Transverse colon (tissue), 4 donors: ENCODE measurements around the gene DYNLRB2. TPM values are rescaled to one million over a fixed set of nuclear protein-coding genes. Genes with fewer than 3 reads are reported as not detected.

ENCODE experiments used
- DNase-seq: peaks from one replicate; pipeline ENCODE4 v3.0.0-alpha.2; 2019
- H3K27ac ChIP-seq, 4 donors: fragments of 200-600 bp; sonication (generic); 2 replicates each; pipeline ENCODE4 v1.5.1; 2016 to 2018; ENCODE audit warnings: inconsistent platforms in 4 of 4
- H3K27me3 ChIP-seq: fragments of 200-600 bp; sonication (generic); 2 replicates; pipeline ENCODE4 v1.5.1; 2017; ENCODE audit warnings: inconsistent platforms
- H3K36me3 ChIP-seq, 4 donors: fragments of 200-600 bp; sonication (generic); 2 replicates each; pipeline ENCODE4 v1.5.1; 2017 to 2019; ENCODE audit warnings: inconsistent platforms in 4 of 4
- H3K4me1 ChIP-seq, 4 donors: fragments of 200-600 bp; sonication (generic); 2 replicates each; pipeline ENCODE4 v1.5.1; 2017 to 2020; ENCODE audit warnings: inconsistent platforms in 4 of 4
- H3K4me3 ChIP-seq, 4 donors: fragments of 200-600 bp; sonication (generic); 1 replicate in 1 of 4; 2 replicates in 3 of 4; pipeline versions ENCODE4 v1.5.1 to v1.6.1; 2017 to 2019; ENCODE audit warnings: inconsistent platforms in 4 of 4
- H3K9me3 ChIP-seq, 2 donors: fragments of 200-600 bp; sonication (generic); 2 replicates each; pipeline ENCODE4 v1.5.1; 2017 to 2019; ENCODE audit warnings: inconsistent platforms in 2 of 2
- EP300 ChIP-seq: sonication (generic); formaldehyde crosslinking; IDR thresholded peaks from one replicate; pipeline ENCODE4 v1.6.1; 2017; ENCODE audit warnings: antibody characterized with exemption, low read depth
- POLR2A ChIP-seq: fragments of 450-650 bp; IDR thresholded peaks from one replicate; pipeline ENCODE4 v1.6.1; 2016; ENCODE audit warnings: antibody characterized with exemption, mild to moderate bottlenecking, moderate library complexity
- POLR2AphosphoS5 ChIP-seq, 3 donors: sonication (generic); formaldehyde crosslinking; IDR thresholded peaks; one replicate each; pipeline ENCODE4 v1.6.1; 2016; ENCODE audit warnings: antibody characterized with exemption in 3 of 3
- WGBS, 2 donors: methylation state at CpG; one replicate each; pipeline ENCODE4 v1.1.5; 2018; ENCODE audit warnings: low coverage in 1 of 2; 5-methylcytosine and 5-hydroxymethylcytosine counted together
- in situ Hi-C, 4 donors: fragments of 200-750 bp; cut with MboI; loops; one replicate each; pipeline versions ENCODE4 v1.15.0 to v1.15.1; 2017; ENCODE audit warnings: low sequenced_read_pairs in 3 of 4, low pct_ligation_motif_present in 1 of 4, low pct_unique_long_range_greater_than_20kb in 1 of 4
- intact Hi-C: fragments of 100-400 bp; cut with DNase I; formaldehyde crosslinking; loops from one replicate; pipeline ENCODE4 v1.15.1; 2023; ENCODE audit warnings: low total_unique reads
- total RNA-seq, 4 donors: library from RNA; depleted of rRNA; stranded (reverse); fragments of >200 nt; gene quantifications; one replicate each; pipeline ENCODE4 v1.1.0, GENCODE V29; 2016
- TF ChIP-seq, protein P1 (sequence below), 5 experiments: fragments of 200-600 bp in 3 of 5; fragments of 450-650 bp in 2 of 5; sonication (generic) in 3 of 5; IDR thresholded peaks; 1 replicate in 2 of 5; 2 replicates in 3 of 5; pipeline ENCODE4 v1.5.1; 2016 to 2017; ENCODE audit warnings: antibody characterized with exemption in 5 of 5, inconsistent platforms in 3 of 5, mild to moderate bottlenecking in 2 of 5, moderate library complexity in 1 of 5

DYNLRB2 gene
- total RNA-seq, 4 donors from 2014 or later, result not detected

DNA sequence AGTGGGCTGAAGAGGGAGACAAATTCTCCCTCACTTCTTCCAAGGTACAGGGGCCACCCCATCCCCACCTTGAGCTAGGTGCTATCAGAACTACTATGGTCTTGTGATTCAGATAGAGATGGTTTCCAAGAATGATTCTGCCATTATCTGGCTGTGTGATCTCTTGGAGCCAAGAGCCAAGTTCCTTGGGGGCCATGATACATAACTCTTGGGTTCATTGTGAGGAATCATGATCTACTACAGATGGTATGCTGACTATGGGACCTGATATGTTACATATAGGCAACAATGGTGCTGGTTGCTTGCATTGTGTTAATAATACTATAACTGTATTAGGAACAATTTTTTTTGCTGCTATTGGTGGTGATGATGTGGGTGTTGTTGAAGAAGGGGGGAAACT is 45.7 kb downstream of the DYNLRB2 start:
- in situ Hi-C loops (no loop called here), intact Hi-C loops (no loop called here)
- no peaks in the 10 kb centered on the region for H3K9me3 ChIP-seq
- no peak for DNase-seq
- H3K27me3 ChIP-seq, result no peaks in the 10 kb centered on the region
- no peak overlapping the region for H3K4me3 ChIP-seq
- H3K36me3 ChIP-seq, result no peaks in the 10 kb centered on the region
- H3K27ac ChIP-seq, result no peak overlapping the region
- no peak for TF ChIP-seq EP300
- TF ChIP-seq POLR2AphosphoS5 (IDR thresholded peaks at IDR 0.05), result no peak
- TF ChIP-seq POLR2A, result no peak
- TF ChIP-seq, protein P1, sequence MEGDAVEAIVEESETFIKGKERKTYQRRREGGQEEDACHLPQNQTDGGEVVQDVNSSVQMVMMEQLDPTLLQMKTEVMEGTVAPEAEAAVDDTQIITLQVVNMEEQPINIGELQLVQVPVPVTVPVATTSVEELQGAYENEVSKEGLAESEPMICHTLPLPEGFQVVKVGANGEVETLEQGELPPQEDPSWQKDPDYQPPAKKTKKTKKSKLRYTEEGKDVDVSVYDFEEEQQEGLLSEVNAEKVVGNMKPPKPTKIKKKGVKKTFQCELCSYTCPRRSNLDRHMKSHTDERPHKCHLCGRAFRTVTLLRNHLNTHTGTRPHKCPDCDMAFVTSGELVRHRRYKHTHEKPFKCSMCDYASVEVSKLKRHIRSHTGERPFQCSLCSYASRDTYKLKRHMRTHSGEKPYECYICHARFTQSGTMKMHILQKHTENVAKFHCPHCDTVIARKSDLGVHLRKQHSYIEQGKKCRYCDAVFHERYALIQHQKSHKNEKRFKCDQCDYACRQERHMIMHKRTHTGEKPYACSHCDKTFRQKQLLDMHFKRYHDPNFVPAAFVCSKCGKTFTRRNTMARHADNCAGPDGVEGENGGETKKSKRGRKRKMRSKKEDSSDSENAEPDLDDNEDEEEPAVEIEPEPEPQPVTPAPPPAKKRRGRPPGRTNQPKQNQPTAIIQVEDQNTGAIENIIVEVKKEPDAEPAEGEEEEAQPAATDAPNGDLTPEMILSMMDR (IDR thresholded peaks at IDR 0.05), result no peak
- no peaks in the 10 kb centered on the region for H3K4me1 ChIP-seq

DNA sequence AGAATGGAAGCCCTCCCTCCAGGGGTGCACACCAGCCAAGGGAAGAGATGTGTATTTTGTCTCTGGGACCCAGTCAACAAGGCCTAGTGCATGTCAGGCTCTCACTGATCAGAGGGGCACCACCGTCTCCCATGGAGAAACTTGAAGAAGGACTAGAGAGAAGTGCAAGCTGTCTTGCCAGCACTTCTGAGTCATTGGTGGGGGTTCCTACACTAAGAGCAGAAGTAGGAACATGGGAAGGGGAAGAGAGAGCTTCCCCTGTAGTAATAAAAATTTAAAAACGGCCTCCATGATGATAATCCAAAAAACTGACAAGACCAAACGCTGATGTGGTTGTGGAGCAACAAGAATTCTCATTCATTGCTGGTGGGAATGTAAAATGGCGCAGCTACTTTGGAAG is 46.3 kb downstream of the DYNLRB2 start:
- H3K36me3 ChIP-seq, result no peaks in the 10 kb centered on the region
- in situ Hi-C loops, result no loop called here
- WGBS, 2 donors, result 53 to 83% methylated on average over 3 to 4 of the region's 4 CpGs
- intact Hi-C loops, result no loop called here
- no peak for DNase-seq
- no peaks in the 10 kb centered on the region for H3K9me3 ChIP-seq
- no peaks in the 10 kb centered on the region for H3K4me1 ChIP-seq
- H3K4me3 ChIP-seq, result no peak overlapping the region
- no peaks in the 10 kb centered on the region for H3K27me3 ChIP-seq
- H3K27ac ChIP-seq, result no peak overlapping the region
- TF ChIP-seq POLR2A (no peak), EP300 (no peak), POLR2AphosphoS5 (IDR thresholded peaks at IDR 0.05) (no peak)
- TF ChIP-seq, protein P1 (IDR thresholded peaks at IDR 0.05), result no peak

DNA sequence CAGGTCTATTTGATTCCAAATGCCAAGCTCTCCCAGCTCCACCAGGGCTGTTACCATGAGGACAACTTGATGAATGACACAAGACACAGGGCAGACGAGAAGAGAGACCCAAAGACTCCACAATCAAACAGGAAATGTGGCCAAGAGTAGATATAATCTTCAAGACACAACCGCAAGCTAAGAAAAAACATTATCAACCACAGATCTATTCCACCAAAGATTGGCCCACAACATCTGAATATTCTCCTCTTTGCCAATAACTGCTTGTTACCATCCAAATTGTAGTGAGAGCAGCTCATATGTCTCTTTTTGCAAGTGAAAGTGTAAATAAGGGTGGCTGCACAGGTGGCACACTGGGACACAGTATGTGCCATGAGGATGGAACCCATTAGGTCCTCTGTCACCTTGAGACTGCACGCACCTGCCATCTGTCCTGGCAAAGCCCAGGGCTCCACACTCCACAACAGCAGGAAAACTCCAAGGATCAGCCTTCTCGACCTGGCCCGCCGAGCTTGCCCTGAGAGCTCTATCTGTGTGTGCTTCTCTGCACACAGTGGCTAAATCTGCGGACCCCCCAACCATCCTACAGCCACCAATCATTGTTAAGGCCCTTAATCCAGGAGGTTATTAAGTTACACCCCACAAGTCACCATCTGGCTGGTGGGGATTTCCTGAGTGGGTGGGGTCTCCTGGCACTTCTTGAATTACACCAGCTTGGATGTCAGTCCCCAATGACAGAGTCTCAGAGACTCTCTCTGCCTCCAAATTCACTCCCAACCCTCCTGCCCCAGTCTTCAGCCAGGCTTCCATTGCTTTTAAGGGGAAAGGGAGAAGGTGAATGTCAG is 50.5 kb downstream of the DYNLRB2 start:
- Histone ChIP-seq H3K4me3 (no peak overlapping the region), H3K27me3 (no peaks in the 10 kb centered on the region), H3K4me1 (no peaks in the 10 kb centered on the region), H3K27ac (no peak overlapping the region), H3K9me3 (no peaks in the 10 kb centered on the region), H3K36me3 (no peaks in the 10 kb centered on the region)
- 70 to 83% methylated on average over 2 to 6 of the region's 7 CpGs for WGBS, 2 donors
- no peak for DNase-seq
- in situ Hi-C loops, result no loop called here
- intact Hi-C loops, result no loop called here
- TF ChIP-seq EP300 (no peak), POLR2A (no peak), POLR2AphosphoS5 (IDR thresholded peaks at IDR 0.05) (no peak)
- TF ChIP-seq, protein P1 (IDR thresholded peaks at IDR 0.05), result no peak

DNA sequence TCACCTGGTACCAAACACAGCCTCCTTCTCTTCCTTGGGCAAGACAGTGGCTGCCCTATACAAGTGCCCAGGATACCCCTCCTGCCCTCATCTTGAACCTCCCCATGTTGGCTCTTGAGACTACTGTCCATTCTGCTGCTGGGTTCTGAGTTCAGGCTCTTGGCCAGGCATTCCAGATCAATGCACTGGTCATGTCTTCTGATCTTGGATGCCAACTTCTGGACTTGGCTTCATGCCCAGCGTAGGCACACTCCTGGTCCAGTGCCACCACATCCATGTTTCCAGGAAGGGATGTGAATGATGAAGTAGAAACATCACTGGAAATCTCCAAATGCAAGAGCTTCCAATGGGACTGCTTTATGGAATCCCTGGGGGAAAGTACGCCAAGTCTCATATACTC is 51.5 kb downstream of the DYNLRB2 start:
- H3K36me3 ChIP-seq, result no peaks in the 10 kb centered on the region
- H3K9me3 ChIP-seq, result no peaks in the 10 kb centered on the region
- no peak overlapping the region for H3K27ac ChIP-seq
- in situ Hi-C loops, result no loop called here
- no peak for TF ChIP-seq POLR2A
- TF ChIP-seq, protein P1 (IDR thresholded peaks at IDR 0.05), result no peak
- no peak for TF ChIP-seq EP300
- TF ChIP-seq POLR2AphosphoS5 (IDR thresholded peaks at IDR 0.05), result no peak
- no peaks in the 10 kb centered on the region for H3K4me1 ChIP-seq
- no peak overlapping the region for H3K4me3 ChIP-seq
- no peaks in the 10 kb centered on the region for H3K27me3 ChIP-seq
- WGBS, 2 donors, result 90% methylated on average over 2 of the region's 2 CpGs; no CpG with 5 or more reads in 1 of the 2 donors
- no peak for DNase-seq
- intact Hi-C loops, result no loop called here
